GM12878 (cell line): Measurements from ENCODE around the gene TESK2. TPM values are rescaled to one million over a fixed set of nuclear protein-coding genes. Genes with fewer than 3 reads are reported as not detected.
A peak's percentile ranks its signal among the peaks of the same experiment; 100 is the strongest.

ENCODE experiments used
- BHLHE40 ChIP-seq, 2 experiments: fragments of 450-650 bp in 1 of 2; IDR thresholded peaks; 2 replicates each; pipeline ENCODE4 v1.6.1; 2011 to 2017; ENCODE audit warnings: low read depth in 2 of 2, borderline replicate concordance in 1 of 2, improper control_type of control experiment in 1 of 2, low read length in 1 of 2, mild to moderate bottlenecking in 1 of 2
- CHD1 ChIP-seq: IDR thresholded peaks from 2 replicates; pipeline ENCODE4 v1.6.1; 2012; ENCODE audit warnings: low read depth, low read length, improper control_type of control experiment
- CREM ChIP-seq: IDR thresholded peaks from 2 replicates; pipeline ENCODE4 v1.6.1; 2014; ENCODE audit warnings: antibody characterized with exemption, low read depth
- IKZF2 ChIP-seq, 2 experiments: fragments of 450-650 bp; IDR thresholded peaks; 2 replicates each; pipeline ENCODE4 v1.6.1; 2017; ENCODE audit warnings: mild to moderate bottlenecking in 2 of 2, moderate library complexity in 2 of 2
- JUNB ChIP-seq: IDR thresholded peaks from 2 replicates; pipeline ENCODE4 v1.6.1; 2016; ENCODE audit warnings: antibody characterized with exemption, mild to moderate bottlenecking
- MYB ChIP-seq: fragments of 150-350 bp; IDR thresholded peaks from 2 replicates; pipeline ENCODE4 v1.6.1; 2014; ENCODE audit warnings: mild to moderate bottlenecking, low read depth, low read length, borderline replicate concordance
- NFIC ChIP-seq: IDR thresholded peaks from 2 replicates; pipeline ENCODE4 v1.6.1; 2012; ENCODE audit warnings: low read depth, mild to moderate bottlenecking, inconsistent platforms, low read length, moderate library complexity
- STAT3 ChIP-seq: IDR thresholded peaks from 2 replicates; pipeline ENCODE4 v1.6.1; 2011; ENCODE audit warnings: low read depth, low read length, improper control_type of control experiment
- TCF3 ChIP-seq: IDR thresholded peaks from 2 replicates; pipeline ENCODE4 v1.6.1; 2012; ENCODE audit warnings: low read depth, mild to moderate bottlenecking, low read length, borderline replicate concordance; ENCODE audit not compliant: insufficient read depth
- TCF7 ChIP-seq: IDR thresholded peaks from 2 replicates; pipeline ENCODE4 v1.6.1; 2014; ENCODE audit warnings: antibody characterized with exemption, borderline replicate concordance
- ZBTB4 ChIP-seq: fragments of 450-650 bp; formaldehyde crosslinking; IDR thresholded peaks from 2 replicates; pipeline ENCODE4 v1.4.0; 2022; ENCODE audit warnings: mild to moderate bottlenecking, moderate library complexity
- polyA plus RNA-seq, 11 experiments: library from polyadenylated mRNA; depleted of rRNA in 4 of 11; unstranded in 6 of 11; stranded (reverse) in 5 of 11; fragments of >200 nt; fragmentation: Nextera tagmentation in 4 of 11; fragmentation: Illumina TruSeq in 1 of 11; extraction: Ambion mirVana in 4 of 11; extraction: Trizol in 1 of 11; gene quantifications; 1 replicate in 1 of 11; 2 replicates in 10 of 11; pipeline versions ENCODE4 v1.2.1 to v1.2.3, GENCODE V29; 2011 to 2016; ENCODE audit warnings: inconsistent platforms in 2 of 11, missing spikeins in 2 of 11, low read depth in 1 of 11
- total RNA-seq, 4 experiments: library from RNA; depleted of rRNA in 3 of 4; stranded (reverse); fragments of >200 nt in 3 of 4; fragmentation: Illumina TruSeq in 1 of 4; extraction: Trizol in 1 of 4; gene quantifications; 2 replicates each; pipeline versions ENCODE4 v1.2.1 to v1.2.3, GENCODE V29; 2013 to 2021

Gene TESK2
- total and polyA plus RNA-seq, 10 of the 15 experiments (the other 5 are each of a cell fraction or from before 2014, with no cell fraction given): 2.2 to 10.0 (median 5.7) TPM

- TF ChIP-seq ZBTB4: no peak
- TF ChIP-seq CHD1: no peak
- peak; percentile 65; the same call in 1 of the 2 replicates for TF ChIP-seq NFIC
- TF ChIP-seq STAT3: 0 out of 2 replicates have a peak, but pooled peaks have one; percentile 57
- no peak for TF ChIP-seq TCF3
- no peak for TF ChIP-seq MYB
- peak; percentile 78 for TF ChIP-seq JUNB
- no peak for TF ChIP-seq CREM
- peak; percentile 43 to 68 for TF ChIP-seq BHLHE40 (IDR thresholded peaks at IDR 0.05; ENCODE audit: borderline replicate concordance in 1 of 2, low read depth in 2 of 2, low read length in 1 of 2)
- TF ChIP-seq IKZF2 (IDR thresholded peaks at IDR 0.05): peak; percentile 40 to 65; a peak in 3 of 4 replicates
- TF ChIP-seq TCF7: peak; percentile 30; the same call in 1 of the 2 replicates
- TF ChIP-seq, all 136 proteins: peak for 29
Measured at GRCh38 chr1:45470306-45470798, 20.6 kb downstream of the TESK2 start (continued).
